Measurements from ENCODE around the gene TOMM20.

The TOMM20 gene

GRCh38 chr1:235151033-235151432 is 22.4 kb upstream of the TOMM20 start:
- Mint-ChIP-seq H3K36me3 (ENCODE audit: low read depth) (peaks cover 72% of the 10 kb centered on the region), H3K9me3 (no peaks in the 10 kb centered on the region), H3K27me3 (no peaks in the 10 kb centered on the region), H3K27ac (peak overlapping the region; percentile 49), H3K4me1 (ENCODE audit: low read depth) (peaks cover 38% of the 10 kb centered on the region), H3K4me3 (no peak overlapping the region)

GRCh38 chr1:235149824-235150223 is 21.2 kb upstream of the TOMM20 start:
- H3K27me3 Mint-ChIP-seq, result no peaks in the 10 kb centered on the region
- peaks cover 46% of the 10 kb centered on the region for H3K4me1 Mint-ChIP-seq (ENCODE audit: low read depth)
- H3K4me3 Mint-ChIP-seq, result no peak overlapping the region
- no peak overlapping the region for H3K27ac Mint-ChIP-seq
- no peaks in the 10 kb centered on the region for H3K9me3 Mint-ChIP-seq
- peaks cover 80% of the 10 kb centered on the region for H3K36me3 Mint-ChIP-seq (ENCODE audit: low read depth)

GRCh38 chr1:235147269-235147668 is 18.6 kb upstream of the TOMM20 start:
- Mint-ChIP-seq H3K27me3 (no peaks in the 10 kb centered on the region), H3K9me3 (no peaks in the 10 kb centered on the region), H3K36me3 (ENCODE audit: low read depth) (peaks cover 73% of the 10 kb centered on the region), H3K27ac (no peak overlapping the region), H3K4me1 (ENCODE audit: low read depth) (peaks cover 34% of the 10 kb centered on the region), H3K4me3 (no peak overlapping the region)

GRCh38 chr1:235145639-235146038 is 17.0 kb upstream of the TOMM20 start:
- Mint-ChIP-seq H3K4me3 (no peak overlapping the region), H3K27ac (no peak overlapping the region), H3K36me3 (ENCODE audit: low read depth) (peaks cover 74% of the 10 kb centered on the region), H3K9me3 (no peaks in the 10 kb centered on the region), H3K4me1 (ENCODE audit: low read depth) (peaks cover 22% of the 10 kb centered on the region), H3K27me3 (no peaks in the 10 kb centered on the region)

- no peaks in the 10 kb centered on the region for H3K27me3 Mint-ChIP-seq
- H3K4me1 Mint-ChIP-seq (ENCODE audit: low read depth), result peaks cover 31% of the 10 kb centered on the region
- no peaks in the 10 kb centered on the region for H3K9me3 Mint-ChIP-seq
- peaks cover 76% of the 10 kb centered on the region for H3K36me3 Mint-ChIP-seq (ENCODE audit: low read depth)
- no peak overlapping the region for H3K27ac Mint-ChIP-seq
- H3K4me3 Mint-ChIP-seq, result no peak overlapping the region
Observed at GRCh38 chr1:235142991-235143390, 14.4 kb upstream of the TOMM20 start.

- H3K27me3 Mint-ChIP-seq, result no peaks in the 10 kb centered on the region
- peaks cover 17% of the 10 kb centered on the region for H3K4me1 Mint-ChIP-seq (ENCODE audit: low read depth)
- H3K4me3 Mint-ChIP-seq, result no peak overlapping the region
- no peaks in the 10 kb centered on the region for H3K9me3 Mint-ChIP-seq
- H3K27ac Mint-ChIP-seq, result peak overlapping the region; percentile 34
- peaks cover 82% of the 10 kb centered on the region for H3K36me3 Mint-ChIP-seq (ENCODE audit: low read depth)
Observed at GRCh38 chr1:235139315-235139714, 10.7 kb upstream of the TOMM20 start.

- no peaks in the 10 kb centered on the region for H3K27me3 Mint-ChIP-seq
- peaks cover 82% of the 10 kb centered on the region for H3K36me3 Mint-ChIP-seq (ENCODE audit: low read depth)
- H3K27ac Mint-ChIP-seq, result peak overlapping the region; percentile 34
- H3K9me3 Mint-ChIP-seq, result no peaks in the 10 kb centered on the region
- H3K4me3 Mint-ChIP-seq, result no peak overlapping the region
- H3K4me1 Mint-ChIP-seq (ENCODE audit: low read depth), result peaks cover 17% of the 10 kb centered on the region
Observed at GRCh38 chr1:235138821-235139220, 10.2 kb upstream of the TOMM20 start.

GRCh38 chr1:235136111-235136510 is 7.5 kb upstream of the TOMM20 start:
- H3K4me3 Mint-ChIP-seq, result no peak overlapping the region
- peak overlapping the region; percentile 5 for H3K27ac Mint-ChIP-seq
- H3K4me1 Mint-ChIP-seq (ENCODE audit: low read depth), result peaks cover 17% of the 10 kb centered on the region
- H3K9me3 Mint-ChIP-seq, result no peaks in the 10 kb centered on the region
- H3K27me3 Mint-ChIP-seq, result no peaks in the 10 kb centered on the region
- H3K36me3 Mint-ChIP-seq (ENCODE audit: low read depth), result peaks cover 75% of the 10 kb centered on the region

GRCh38 chr1:235134171-235134570 is 5.5 kb upstream of the TOMM20 start:
- H3K4me3 Mint-ChIP-seq, result no peak overlapping the region
- H3K27ac Mint-ChIP-seq, result no peak overlapping the region
- H3K27me3 Mint-ChIP-seq, result no peaks in the 10 kb centered on the region
- peaks cover 68% of the 10 kb centered on the region for H3K36me3 Mint-ChIP-seq (ENCODE audit: low read depth)
- peaks cover 10% of the 10 kb centered on the region for H3K4me1 Mint-ChIP-seq (ENCODE audit: low read depth)
- H3K9me3 Mint-ChIP-seq, result no peaks in the 10 kb centered on the region

- peaks cover 62% of the 10 kb centered on the region for H3K36me3 Mint-ChIP-seq (ENCODE audit: low read depth)
- peak overlapping the region; percentile 17 for H3K27ac Mint-ChIP-seq
- no peaks in the 10 kb centered on the region for H3K9me3 Mint-ChIP-seq
- H3K4me3 Mint-ChIP-seq, result no peak overlapping the region
- no peaks in the 10 kb centered on the region for H3K27me3 Mint-ChIP-seq
- H3K4me1 Mint-ChIP-seq (ENCODE audit: low read depth), result peaks cover 7% of the 10 kb centered on the region
Observed at GRCh38 chr1:235133086-235133485, 4.4 kb upstream of the TOMM20 start.

GRCh38 chr1:235131961-235132360 is 3.3 kb upstream of the TOMM20 start:
- peaks cover 65% of the 10 kb centered on the region for H3K36me3 Mint-ChIP-seq (ENCODE audit: low read depth)
- no peak overlapping the region for H3K4me3 Mint-ChIP-seq
- peaks cover 15% of the 10 kb centered on the region for H3K4me1 Mint-ChIP-seq (ENCODE audit: low read depth)
- no peaks in the 10 kb centered on the region for H3K27me3 Mint-ChIP-seq
- no peak overlapping the region for H3K27ac Mint-ChIP-seq
- no peaks in the 10 kb centered on the region for H3K9me3 Mint-ChIP-seq

GRCh38 chr1:235130766-235131270 is 2.2 kb upstream of the TOMM20 start:
- peaks cover 27% of the 10 kb centered on the region for H3K4me1 Mint-ChIP-seq (ENCODE audit: low read depth)
- H3K9me3 Mint-ChIP-seq, result no peaks in the 10 kb centered on the region
- no peaks in the 10 kb centered on the region for H3K27me3 Mint-ChIP-seq
- peaks cover 65% of the 10 kb centered on the region for H3K36me3 Mint-ChIP-seq (ENCODE audit: low read depth)
- no peak overlapping the region for H3K27ac Mint-ChIP-seq
- H3K4me3 Mint-ChIP-seq, result no peak overlapping the region

GRCh38 chr1:235129774-235130570 is 1.3 kb upstream of the TOMM20 start:
- H3K9me3 Mint-ChIP-seq, result no peaks in the 10 kb centered on the region
- peaks cover 59% of the 10 kb centered on the region for H3K36me3 Mint-ChIP-seq (ENCODE audit: low read depth)

GRCh38 chr1:235127732-235128455 is 743 bp downstream of the TOMM20 start:
- no peaks in the 10 kb centered on the region for H3K9me3 Mint-ChIP-seq
- peak overlapping the region; percentile 98 for H3K27ac Mint-ChIP-seq
- peaks cover 59% of the 10 kb centered on the region for H3K36me3 Mint-ChIP-seq (ENCODE audit: low read depth)
- H3K27me3 Mint-ChIP-seq, result no peaks in the 10 kb centered on the region
- H3K4me1 Mint-ChIP-seq (ENCODE audit: low read depth), result peaks cover 54% of the 10 kb centered on the region
- H3K4me3 Mint-ChIP-seq, result peak overlapping the region; percentile 99

More at GRCh38 chr1:235129774-235130570, 1.3 kb upstream of the TOMM20 start:
- Mint-ChIP-seq H3K27me3 (no peaks in the 10 kb centered on the region), H3K27ac (peak overlapping the region; percentile 98), H3K4me3 (peak overlapping the region; percentile 53), H3K4me1 (ENCODE audit: low read depth) (peaks cover 34% of the 10 kb centered on the region)

- Mint-ChIP-seq H3K27me3 (no peaks in the 10 kb centered on the region), H3K27ac (peak overlapping the region; percentile 98), H3K4me1 (ENCODE audit: low read depth) (peaks cover 61% of the 10 kb centered on the region), H3K9me3 (no peaks in the 10 kb centered on the region), H3K36me3 (ENCODE audit: low read depth) (peaks cover 60% of the 10 kb centered on the region), H3K4me3 (peak overlapping the region; percentile 99)
Observed at GRCh38 chr1:235127203-235127602, 1.4 kb downstream of the TOMM20 start.

Data from stimulated activated naive CD8-positive, alpha-beta T cell treated with anti-CD3 and anti-CD28 coated beads, Interleukin-15, Interleukin-2, amounts not matched to agents 100 ng/mL and 50 ng/mL, for 24 hours (primary cell).